GM23338 (cell line): Measurements from ENCODE around the gene GRM5. TPM values are rescaled to one million over a fixed set of nuclear protein-coding genes. Genes with fewer than 3 reads are reported as not detected.
A peak's percentile ranks its signal among the peaks of the same experiment; 100 is the strongest.

Experiments used
- ATAC-seq: fragments of 200-7000 bp; cut with Tn5 transposase; 3 replicates; pipeline ENCODE4 v1.9.1; 2020
- DNase-seq: peaks from one replicate; pipeline ENCODE4 v3.0.0-alpha.2; 2015; ENCODE audit warnings: low spot score
- H2AFZ ChIP-seq: fragments of 200-600 bp; sonication (generic); 2 replicates; pipeline ENCODE4 v1.8.0; 2016; ENCODE audit warnings: antibody characterized with exemption, mild to moderate bottlenecking, moderate library complexity
- H3F3A ChIP-seq: fragments of 200-600 bp; sonication (generic); replicated peaks from 2 replicates; pipeline ENCODE4 v1.8.0; 2017; ENCODE audit warnings: antibody characterized with exemption, mixed run types, low read depth
- H3K27ac ChIP-seq: fragments of 200-600 bp; sonication (generic); 2 replicates; pipeline ENCODE4 v1.6.1; 2016; ENCODE audit warnings: low read depth
- H3K27me3 ChIP-seq: fragments of 200-600 bp; sonication (generic); 2 replicates; pipeline ENCODE4 v1.8.0; 2016; ENCODE audit warnings: mild to moderate bottlenecking, mixed run types, moderate library complexity; ENCODE audit not compliant: insufficient read depth
- H3K36me3 ChIP-seq: fragments of 200-600 bp; sonication (generic); 2 replicates; pipeline ENCODE4 v1.8.0; 2016; ENCODE audit warnings: mild to moderate bottlenecking; ENCODE audit not compliant: insufficient read depth
- H3K4me1 ChIP-seq: fragments of 200-600 bp; sonication (generic); 2 replicates; pipeline ENCODE4 v1.8.0; 2016; ENCODE audit warnings: mild to moderate bottlenecking, moderate library complexity; ENCODE audit not compliant: insufficient read depth
- H3K4me2 ChIP-seq: fragments of 200-600 bp; sonication (generic); 2 replicates; pipeline ENCODE4 v1.7.1; 2017; ENCODE audit warnings: mixed run types
- H3K4me3 ChIP-seq: fragments of 200-600 bp; sonication (generic); 2 replicates; pipeline ENCODE4 v1.6.1; 2016; ENCODE audit warnings: mixed run types
- H3K79me2 ChIP-seq: fragments of 200-600 bp; sonication (generic); replicated peaks from 2 replicates; pipeline ENCODE4 v1.8.0; 2017; ENCODE audit warnings: mild to moderate bottlenecking; ENCODE audit not compliant: insufficient read depth
- H3K9me2 ChIP-seq: fragments of 200-600 bp; sonication (generic); 2 replicates; pipeline ENCODE4 v1.8.0; 2017; ENCODE audit not compliant: insufficient read depth
- H4K20me1 ChIP-seq: fragments of 200-600 bp; sonication (generic); replicated peaks from 2 replicates; pipeline ENCODE4 v1.8.0; 2017; ENCODE audit warnings: mild to moderate bottlenecking; ENCODE audit not compliant: insufficient read depth
- H3K27ac Mint-ChIP-seq: 2 replicates; pipeline ENCODE4 v1.8.0; 2020; ENCODE audit warnings: inconsistent platforms, mild to moderate bottlenecking, moderate library complexity, mixed read lengths
- H3K27me3 Mint-ChIP-seq: 3 replicates; pipeline ENCODE4 v1.8.0; 2022; ENCODE audit warnings: low read depth, mild to moderate bottlenecking, moderate library complexity, mixed read lengths, inconsistent platforms; ENCODE audit not compliant: insufficient read depth, poor library complexity
- H3K36me3 Mint-ChIP-seq: 3 replicates; pipeline ENCODE4 v1.8.0; 2021; ENCODE audit warnings: low read depth, mild to moderate bottlenecking, inconsistent platforms, moderate library complexity, mixed read lengths
- H3K4me1 Mint-ChIP-seq: 3 replicates; pipeline ENCODE4 v1.8.0; 2020; ENCODE audit warnings: mild to moderate bottlenecking, inconsistent platforms, mixed read lengths
- H3K4me3 Mint-ChIP-seq: 3 replicates; pipeline ENCODE4 v1.8.0; 2021; ENCODE audit warnings: moderate library complexity, mild to moderate bottlenecking, inconsistent platforms, mixed read lengths
- H3K9me3 Mint-ChIP-seq: 3 replicates; pipeline ENCODE4 v1.8.0; 2020; ENCODE audit warnings: moderate library complexity, mild to moderate bottlenecking, inconsistent platforms, mixed read lengths
- CTCF ChIP-seq, 2 experiments: fragments of 200-600 bp in 1 of 2; sonication (generic) in 1 of 2; conservative IDR thresholded peaks; 2 replicates each; pipeline versions ENCODE4 v1.5.1 to v1.6.1; 2016 to 2017; ENCODE audit warnings: antibody characterized with exemption in 2 of 2, low read depth in 2 of 2, mild to moderate bottlenecking in 2 of 2, moderate library complexity in 1 of 2
- EZH2 ChIP-seq: fragments of 200-600 bp; sonication (generic); IDR thresholded peaks from one replicate; pipeline ENCODE4 v1.8.0; 2017; ENCODE audit warnings: antibody characterized with exemption, mild to moderate bottlenecking, low read depth; ENCODE audit not compliant: unreplicated experiment
- EZH2phosphoT487 ChIP-seq: fragments of 200-600 bp; sonication (generic); IDR thresholded peaks from one replicate; pipeline ENCODE4 v1.8.1; 2018; ENCODE audit warnings: antibody characterized with exemption; ENCODE audit not compliant: unreplicated experiment
- JUNB ChIP-seq: IDR thresholded peaks from one replicate; pipeline ENCODE4 v1.6.1; 2016; ENCODE audit warnings: antibody characterized with exemption; ENCODE audit not compliant: unreplicated experiment
- ZNF331 ChIP-seq: fragments of 250-450 bp; sonication (Bioruptor Pico); IDR thresholded peaks from 2 replicates; pipeline ENCODE4 v1.5.0; 2020; ENCODE audit warnings: low read depth, mild to moderate bottlenecking, moderate library complexity
- polyA plus RNA-seq: library from polyadenylated mRNA; unstranded; fragments of >200 nt; fragmentation: Nextera tagmentation; extraction: Ambion mirVana; gene quantifications from 2 replicates; pipeline ENCODE4 v1.2.1, GENCODE V29; 2016
- total RNA-seq: library from RNA; depleted of rRNA; stranded (reverse); fragments of >200 nt; shearing (Covaris generic); gene quantifications from 2 replicates; pipeline ENCODE4 v1.2.3, GENCODE V29; 2014
- TF ChIP-seq, protein P1 (sequence below): fragments of 250-450 bp; sonication (Bioruptor Pico); IDR thresholded peaks from 2 replicates; pipeline ENCODE4 v1.5.0; 2020; ENCODE audit warnings: mild to moderate bottlenecking, moderate library complexity
- TF ChIP-seq, protein P2 (sequence below): IDR thresholded peaks from 2 replicates; pipeline ENCODE4 v1.6.1; 2016; ENCODE audit warnings: antibody characterized with exemption
- TF ChIP-seq, protein P3 (sequence below): IDR thresholded peaks from one replicate; pipeline ENCODE4 v1.6.1; 2018; ENCODE audit warnings: antibody characterized with exemption; ENCODE audit not compliant: unreplicated experiment

Gene GRM5
- total and polyA plus RNA-seq, 2 experiments from 2014 or later = 0.23 to 0.45 TPM

- H3K9me2 ChIP-seq = no peaks in the 10 kb centered on the region
- no peak overlapping the region for H2AFZ ChIP-seq
- no peaks in the 10 kb centered on the region for H3F3A ChIP-seq
- no peak overlapping the region for H3K4me2 ChIP-seq
- DNase-seq (no peak), ATAC-seq (no peak)
- Mint-ChIP-seq H3K27me3 (no peaks in the 10 kb centered on the region), H3K36me3 (no peaks in the 10 kb centered on the region), H3K9me3 (no peaks in the 10 kb centered on the region), H3K4me3 (no peak overlapping the region), H3K27ac (no peak overlapping the region), H3K4me1 (no peaks in the 10 kb centered on the region)
- no peaks in the 10 kb centered on the region for H3K36me3 ChIP-seq
- H4K20me1 ChIP-seq = no peaks in the 10 kb centered on the region
- H3K27ac ChIP-seq = no peak overlapping the region
- no peaks in the 10 kb centered on the region for H3K79me2 ChIP-seq
- H3K4me3 ChIP-seq = no peak overlapping the region
- H3K4me1 ChIP-seq = no peaks in the 10 kb centered on the region
- TF ChIP-seq, protein P1, sequence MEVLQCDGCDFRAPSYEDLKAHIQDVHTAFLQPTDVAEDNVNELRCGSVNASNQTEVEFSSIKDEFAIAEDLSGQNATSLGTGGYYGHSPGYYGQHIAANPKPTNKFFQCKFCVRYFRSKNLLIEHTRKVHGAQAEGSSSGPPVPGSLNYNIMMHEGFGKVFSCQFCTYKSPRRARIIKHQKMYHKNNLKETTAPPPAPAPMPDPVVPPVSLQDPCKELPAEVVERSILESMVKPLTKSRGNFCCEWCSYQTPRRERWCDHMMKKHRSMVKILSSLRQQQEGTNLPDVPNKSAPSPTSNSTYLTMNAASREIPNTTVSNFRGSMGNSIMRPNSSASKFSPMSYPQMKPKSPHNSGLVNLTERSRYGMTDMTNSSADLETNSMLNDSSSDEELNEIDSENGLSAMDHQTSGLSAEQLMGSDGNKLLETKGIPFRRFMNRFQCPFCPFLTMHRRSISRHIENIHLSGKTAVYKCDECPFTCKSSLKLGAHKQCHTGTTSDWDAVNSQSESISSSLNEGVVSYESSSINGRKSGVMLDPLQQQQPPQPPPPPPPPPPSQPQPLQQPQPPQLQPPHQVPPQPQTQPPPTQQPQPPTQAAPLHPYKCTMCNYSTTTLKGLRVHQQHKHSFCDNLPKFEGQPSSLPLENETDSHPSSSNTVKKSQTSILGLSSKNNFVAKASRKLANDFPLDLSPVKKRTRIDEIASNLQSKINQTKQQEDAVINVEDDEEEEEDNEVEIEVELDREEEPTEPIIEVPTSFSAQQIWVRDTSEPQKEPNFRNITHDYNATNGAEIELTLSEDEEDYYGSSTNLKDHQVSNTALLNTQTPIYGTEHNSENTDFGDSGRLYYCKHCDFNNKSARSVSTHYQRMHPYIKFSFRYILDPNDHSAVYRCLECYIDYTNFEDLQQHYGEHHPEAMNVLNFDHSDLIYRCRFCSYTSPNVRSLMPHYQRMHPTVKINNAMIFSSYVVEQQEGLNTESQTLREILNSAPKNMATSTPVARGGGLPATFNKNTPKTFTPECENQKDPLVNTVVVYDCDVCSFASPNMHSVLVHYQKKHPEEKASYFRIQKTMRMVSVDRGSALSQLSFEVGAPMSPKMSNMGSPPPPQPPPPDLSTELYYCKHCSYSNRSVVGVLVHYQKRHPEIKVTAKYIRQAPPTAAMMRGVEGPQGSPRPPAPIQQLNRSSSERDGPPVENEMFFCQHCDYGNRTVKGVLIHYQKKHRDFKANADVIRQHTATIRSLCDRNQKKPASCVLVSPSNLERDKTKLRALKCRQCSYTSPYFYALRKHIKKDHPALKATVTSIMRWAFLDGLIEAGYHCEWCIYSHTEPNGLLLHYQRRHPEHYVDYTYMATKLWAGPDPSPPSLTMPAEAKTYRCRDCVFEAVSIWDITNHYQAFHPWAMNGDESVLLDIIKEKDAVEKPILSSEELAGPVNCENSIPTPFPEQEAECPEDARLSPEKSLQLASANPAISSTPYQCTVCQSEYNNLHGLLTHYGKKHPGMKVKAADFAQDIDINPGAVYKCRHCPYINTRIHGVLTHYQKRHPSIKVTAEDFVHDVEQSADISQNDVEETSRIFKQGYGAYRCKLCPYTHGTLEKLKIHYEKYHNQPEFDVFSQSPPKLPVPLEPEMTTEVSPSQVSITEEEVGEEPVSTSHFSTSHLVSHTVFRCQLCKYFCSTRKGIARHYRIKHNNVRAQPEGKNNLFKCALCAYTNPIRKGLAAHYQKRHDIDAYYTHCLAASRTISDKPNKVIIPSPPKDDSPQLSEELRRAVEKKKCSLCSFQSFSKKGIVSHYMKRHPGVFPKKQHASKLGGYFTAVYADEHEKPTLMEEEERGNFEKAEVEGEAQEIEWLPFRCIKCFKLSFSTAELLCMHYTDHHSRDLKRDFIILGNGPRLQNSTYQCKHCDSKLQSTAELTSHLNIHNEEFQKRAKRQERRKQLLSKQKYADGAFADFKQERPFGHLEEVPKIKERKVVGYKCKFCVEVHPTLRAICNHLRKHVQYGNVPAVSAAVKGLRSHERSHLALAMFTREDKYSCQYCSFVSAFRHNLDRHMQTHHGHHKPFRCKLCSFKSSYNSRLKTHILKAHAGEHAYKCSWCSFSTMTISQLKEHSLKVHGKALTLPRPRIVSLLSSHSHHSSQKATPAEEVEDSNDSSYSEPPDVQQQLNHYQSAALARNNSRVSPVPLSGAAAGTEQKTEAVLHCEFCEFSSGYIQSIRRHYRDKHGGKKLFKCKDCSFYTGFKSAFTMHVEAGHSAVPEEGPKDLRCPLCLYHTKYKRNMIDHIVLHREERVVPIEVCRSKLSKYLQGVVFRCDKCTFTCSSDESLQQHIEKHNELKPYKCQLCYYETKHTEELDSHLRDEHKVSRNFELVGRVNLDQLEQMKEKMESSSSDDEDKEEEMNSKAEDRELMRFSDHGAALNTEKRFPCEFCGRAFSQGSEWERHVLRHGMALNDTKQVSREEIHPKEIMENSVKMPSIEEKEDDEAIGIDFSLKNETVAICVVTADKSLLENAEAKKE (CRISPR knock-in tag) = no peak
- TF ChIP-seq, protein P2, sequence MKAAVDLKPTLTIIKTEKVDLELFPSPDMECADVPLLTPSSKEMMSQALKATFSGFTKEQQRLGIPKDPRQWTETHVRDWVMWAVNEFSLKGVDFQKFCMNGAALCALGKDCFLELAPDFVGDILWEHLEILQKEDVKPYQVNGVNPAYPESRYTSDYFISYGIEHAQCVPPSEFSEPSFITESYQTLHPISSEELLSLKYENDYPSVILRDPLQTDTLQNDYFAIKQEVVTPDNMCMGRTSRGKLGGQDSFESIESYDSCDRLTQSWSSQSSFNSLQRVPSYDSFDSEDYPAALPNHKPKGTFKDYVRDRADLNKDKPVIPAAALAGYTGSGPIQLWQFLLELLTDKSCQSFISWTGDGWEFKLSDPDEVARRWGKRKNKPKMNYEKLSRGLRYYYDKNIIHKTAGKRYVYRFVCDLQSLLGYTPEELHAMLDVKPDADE = no peak
- TF ChIP-seq EZH2phosphoT487 = no peak
- no peaks in the 10 kb centered on the region for H3K27me3 ChIP-seq
These were observed 475.4 kb downstream of the GRM5 start for GRCh38 chr11:88590361-88590760.

GRCh38 chr11:88583251-88583650 lies 482.5 kb downstream of the GRM5 start:
- H3K9me3 Mint-ChIP-seq = no peaks in the 10 kb centered on the region
- H3K4me1 ChIP-seq = no peaks in the 10 kb centered on the region
- H3K36me3 Mint-ChIP-seq = no peaks in the 10 kb centered on the region
- H3K27ac Mint-ChIP-seq = no peak overlapping the region
- no peak overlapping the region for H2AFZ ChIP-seq
- H3K4me1 Mint-ChIP-seq = peaks cover 9% of the 10 kb centered on the region; the same call in 2 of the 3 replicates
- H3K27me3 Mint-ChIP-seq = no peaks in the 10 kb centered on the region
- no peaks in the 10 kb centered on the region for H3F3A ChIP-seq
- H3K9me2 ChIP-seq = no peaks in the 10 kb centered on the region
- no peak overlapping the region for H3K4me2 ChIP-seq
- H3K79me2 ChIP-seq = no peaks in the 10 kb centered on the region
- ATAC-seq (no peak), DNase-seq (peak; percentile 11)
- H4K20me1 ChIP-seq = no peaks in the 10 kb centered on the region
- H3K4me3 ChIP-seq = no peak overlapping the region
- H3K27ac ChIP-seq = no peak overlapping the region
- no peaks in the 10 kb centered on the region for H3K27me3 ChIP-seq
- H3K4me3 Mint-ChIP-seq = no peak overlapping the region
- no peaks in the 10 kb centered on the region for H3K36me3 ChIP-seq
- TF ChIP-seq, protein P3, sequence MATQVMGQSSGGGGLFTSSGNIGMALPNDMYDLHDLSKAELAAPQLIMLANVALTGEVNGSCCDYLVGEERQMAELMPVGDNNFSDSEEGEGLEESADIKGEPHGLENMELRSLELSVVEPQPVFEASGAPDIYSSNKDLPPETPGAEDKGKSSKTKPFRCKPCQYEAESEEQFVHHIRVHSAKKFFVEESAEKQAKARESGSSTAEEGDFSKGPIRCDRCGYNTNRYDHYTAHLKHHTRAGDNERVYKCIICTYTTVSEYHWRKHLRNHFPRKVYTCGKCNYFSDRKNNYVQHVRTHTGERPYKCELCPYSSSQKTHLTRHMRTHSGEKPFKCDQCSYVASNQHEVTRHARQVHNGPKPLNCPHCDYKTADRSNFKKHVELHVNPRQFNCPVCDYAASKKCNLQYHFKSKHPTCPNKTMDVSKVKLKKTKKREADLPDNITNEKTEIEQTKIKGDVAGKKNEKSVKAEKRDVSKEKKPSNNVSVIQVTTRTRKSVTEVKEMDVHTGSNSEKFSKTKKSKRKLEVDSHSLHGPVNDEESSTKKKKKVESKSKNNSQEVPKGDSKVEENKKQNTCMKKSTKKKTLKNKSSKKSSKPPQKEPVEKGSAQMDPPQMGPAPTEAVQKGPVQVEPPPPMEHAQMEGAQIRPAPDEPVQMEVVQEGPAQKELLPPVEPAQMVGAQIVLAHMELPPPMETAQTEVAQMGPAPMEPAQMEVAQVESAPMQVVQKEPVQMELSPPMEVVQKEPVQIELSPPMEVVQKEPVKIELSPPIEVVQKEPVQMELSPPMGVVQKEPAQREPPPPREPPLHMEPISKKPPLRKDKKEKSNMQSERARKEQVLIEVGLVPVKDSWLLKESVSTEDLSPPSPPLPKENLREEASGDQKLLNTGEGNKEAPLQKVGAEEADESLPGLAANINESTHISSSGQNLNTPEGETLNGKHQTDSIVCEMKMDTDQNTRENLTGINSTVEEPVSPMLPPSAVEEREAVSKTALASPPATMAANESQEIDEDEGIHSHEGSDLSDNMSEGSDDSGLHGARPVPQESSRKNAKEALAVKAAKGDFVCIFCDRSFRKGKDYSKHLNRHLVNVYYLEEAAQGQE = no peak
- TF ChIP-seq JUNB (no peak), ZNF331 (CRISPR knock-in tag) (no peak), CTCF (conservative IDR thresholded peaks at IDR 0.05; ENCODE audit: low read depth in 2 of 2) (no peak), EZH2 (no peak)
- TF ChIP-seq, protein P2 = no peak
